Measurements from ENCODE around the gene FAM89B.

- TF ChIP-seq CTCF (IDR thresholded peaks at IDR 0.05) (no peak), POLR2A (IDR thresholded peaks at IDR 0.05) (no peak)
Measured at GRCh38 chr11:65578134-65578533, 5.8 kb downstream of the FAM89B start.

Data from tibial nerve (tissue), 3 donors.